Left lung (tissue), 10 donors: ENCODE measurements around the gene TRIM5. TPM values are rescaled to one million over a fixed set of nuclear protein-coding genes. Genes with fewer than 3 reads are reported as not detected.
A peak's percentile ranks its signal among the peaks of the same experiment; 100 is the strongest.
"Not testable (repeated sequence)": the region's sequence is repeated elsewhere in the genome, so short reads cannot be mapped to it uniquely, and the experiment has no call there.

Experiments used
- ATAC-seq: fragments of 200-7000 bp; cut with Tn5 transposase; one replicate; pipeline ENCODE4 v1.9.1; 2020; ENCODE audit warnings: moderate library complexity
- DNase-seq, 4 donors: peaks; one replicate each; pipeline ENCODE4 v3.0.0-alpha.2; 2013 to 2020
- H3K27ac ChIP-seq, 2 donors: fragments of 200-600 bp; sonication (generic) in 1 of 2; one replicate each; pipeline versions ENCODE4 v1.5.0 to v1.8.0; 2020 to 2021
- H3K27me3 ChIP-seq, 2 donors: fragments of 200-600 bp; sonication (generic) in 1 of 2; one replicate each; pipeline versions ENCODE4 v1.5.0 to v1.8.0; 2020 to 2021
- H3K36me3 ChIP-seq, 2 donors: fragments of 200-600 bp; sonication (generic) in 1 of 2; one replicate each; pipeline versions ENCODE4 v1.5.0 to v1.8.0; 2020 to 2021
- H3K4me1 ChIP-seq, 2 donors: fragments of 200-600 bp; one replicate each; pipeline ENCODE4 v1.8.0; 2021
- H3K4me3 ChIP-seq, 2 donors: fragments of 200-600 bp; sonication (generic) in 1 of 2; one replicate each; pipeline versions ENCODE4 v1.5.0 to v1.8.0; 2020 to 2021; ENCODE audit warnings: mild to moderate bottlenecking in 1 of 2
- H3K9me3 ChIP-seq, 2 donors: fragments of 200-600 bp; sonication (generic) in 1 of 2; one replicate each; pipeline versions ENCODE4 v1.5.0 to v1.8.0; 2020 to 2021
- intact Hi-C, 2 donors: fragments of 100-400 bp; cut with DNase I; formaldehyde crosslinking; loops; one replicate each; pipeline versions ENCODE4 v1.11.2 to v1.14.2; 2022
- polyA plus RNA-seq, 6 donors: library from polyadenylated mRNA; unstranded; fragments of 120-200 nt; gene quantifications; one replicate each; pipeline ENCODE4 v1.2.1, GENCODE V29; 2013; ENCODE audit not compliant: insufficient read length in 6 of 6
- total RNA-seq, 2 donors: library from RNA; stranded (reverse); fragmentation: NEBNext Ultra II Directional; extraction: Animal tissue kit (Norgen Biotek cat#: 25700); gene quantifications; one replicate each; pipeline ENCODE4 v1.2.1, GENCODE V29; 2021
- TF ChIP-seq, protein P1 (sequence below), 2 donors: fragments of 200-600 bp; sonication (generic) in 1 of 2; IDR thresholded peaks; one replicate each; pipeline versions ENCODE4 v1.5.0 to v1.8.0; 2021; ENCODE audit warnings: antibody characterized with exemption in 2 of 2
- donor health status: DM: no; HTN: yes; CAD: no.
- donor health status: DM: no; HTN: no; CAD: no.

TRIM5 gene
- total and polyA plus RNA-seq, 8 donors = 42.6 to 65.4 (median 58.6) TPM

DNA sequence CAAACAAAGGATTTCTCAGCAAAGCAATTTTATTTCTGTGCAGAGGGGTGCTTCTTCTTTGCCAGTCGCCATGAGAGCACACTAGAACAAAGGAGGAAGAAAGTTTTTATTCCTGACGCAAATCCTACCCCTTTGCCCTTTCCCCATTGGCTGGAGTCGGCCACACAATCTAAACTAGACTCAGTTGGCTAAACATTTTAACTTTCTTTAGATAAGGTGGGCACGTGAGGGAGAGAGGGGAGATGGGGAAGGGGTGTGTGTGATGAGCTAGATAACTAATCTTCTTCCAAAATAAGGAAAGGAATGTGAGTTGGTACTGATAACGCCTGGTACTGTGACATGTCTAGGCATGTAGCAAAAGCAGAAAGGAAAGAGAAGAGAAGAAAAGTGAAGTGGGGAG is 5.3 kb upstream of the TRIM5 start:
- H3K4me1 ChIP-seq = peaks cover 0 to 48% of the 10 kb centered on the region in 2 donors
- intact Hi-C loops = no loop called here

DNA sequence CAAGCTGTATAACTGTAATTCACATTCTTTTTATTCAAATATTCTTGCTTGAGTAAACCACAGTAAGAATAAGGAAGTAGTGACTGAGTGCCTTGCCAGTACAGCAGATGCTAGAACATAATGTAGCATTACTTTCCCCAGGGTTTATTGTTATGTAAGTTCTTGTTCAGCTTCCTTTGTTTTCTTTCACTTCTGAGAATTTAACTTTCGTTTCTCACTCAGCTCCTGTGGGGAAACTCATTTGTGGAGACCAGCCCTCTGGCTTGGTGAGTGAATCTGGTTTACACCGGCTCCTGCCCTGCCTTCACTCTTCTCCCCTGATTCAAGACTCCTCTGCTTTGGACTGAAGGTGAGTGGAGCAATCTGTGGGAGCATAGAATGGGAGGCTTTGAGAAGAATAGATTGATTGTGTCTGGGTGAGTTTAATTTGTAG is 4.7 kb upstream of the TRIM5 start, which contains the start of gene TRIM22:
Gene TRIM22, plus strand, starts transcription at position 240 of the 433 bp plus-strand sequence. CDS start 6,443 bp downstream, outside the sequence.
- ATAC-seq (peak; percentile 76), DNase-seq (peak in 3 of 4 donors; percentile 20 to 71 (median 52))
- Histone ChIP-seq H3K27me3 (no peaks in the 10 kb centered on the region), H3K36me3 (peaks cover 0 to 5% of the 10 kb centered on the region in 2 donors), H3K4me3 (peak within 1 kb of the TSS; percentile 31 to 58), H3K4me1 (peaks cover 0 to 44% of the 10 kb centered on the region in 2 donors), H3K9me3 (no peaks in the 10 kb centered on the region), H3K27ac (peak within 1 kb of the TSS; percentile 94 to 95)
- intact Hi-C loops = no loop called here
- TF ChIP-seq, protein P1, sequence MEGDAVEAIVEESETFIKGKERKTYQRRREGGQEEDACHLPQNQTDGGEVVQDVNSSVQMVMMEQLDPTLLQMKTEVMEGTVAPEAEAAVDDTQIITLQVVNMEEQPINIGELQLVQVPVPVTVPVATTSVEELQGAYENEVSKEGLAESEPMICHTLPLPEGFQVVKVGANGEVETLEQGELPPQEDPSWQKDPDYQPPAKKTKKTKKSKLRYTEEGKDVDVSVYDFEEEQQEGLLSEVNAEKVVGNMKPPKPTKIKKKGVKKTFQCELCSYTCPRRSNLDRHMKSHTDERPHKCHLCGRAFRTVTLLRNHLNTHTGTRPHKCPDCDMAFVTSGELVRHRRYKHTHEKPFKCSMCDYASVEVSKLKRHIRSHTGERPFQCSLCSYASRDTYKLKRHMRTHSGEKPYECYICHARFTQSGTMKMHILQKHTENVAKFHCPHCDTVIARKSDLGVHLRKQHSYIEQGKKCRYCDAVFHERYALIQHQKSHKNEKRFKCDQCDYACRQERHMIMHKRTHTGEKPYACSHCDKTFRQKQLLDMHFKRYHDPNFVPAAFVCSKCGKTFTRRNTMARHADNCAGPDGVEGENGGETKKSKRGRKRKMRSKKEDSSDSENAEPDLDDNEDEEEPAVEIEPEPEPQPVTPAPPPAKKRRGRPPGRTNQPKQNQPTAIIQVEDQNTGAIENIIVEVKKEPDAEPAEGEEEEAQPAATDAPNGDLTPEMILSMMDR (IDR thresholded peaks at IDR 0.05) = no peak

More for the DNA sequence above, 5.3 kb upstream of the TRIM5 start:
- Histone ChIP-seq H3K27me3 (no peaks in the 10 kb centered on the region), H3K9me3 (no peaks in the 10 kb centered on the region), H3K27ac (peak overlapping the region; percentile 94 to 95), H3K4me3 (peak overlapping the region; percentile 31 to 58), H3K36me3 (peaks cover 0 to 5% of the 10 kb centered on the region in 2 donors)
- TF ChIP-seq, protein P1 (IDR thresholded peaks at IDR 0.05) = no peak
- ATAC-seq = peak; percentile 79
- no peak for DNase-seq

DNA sequence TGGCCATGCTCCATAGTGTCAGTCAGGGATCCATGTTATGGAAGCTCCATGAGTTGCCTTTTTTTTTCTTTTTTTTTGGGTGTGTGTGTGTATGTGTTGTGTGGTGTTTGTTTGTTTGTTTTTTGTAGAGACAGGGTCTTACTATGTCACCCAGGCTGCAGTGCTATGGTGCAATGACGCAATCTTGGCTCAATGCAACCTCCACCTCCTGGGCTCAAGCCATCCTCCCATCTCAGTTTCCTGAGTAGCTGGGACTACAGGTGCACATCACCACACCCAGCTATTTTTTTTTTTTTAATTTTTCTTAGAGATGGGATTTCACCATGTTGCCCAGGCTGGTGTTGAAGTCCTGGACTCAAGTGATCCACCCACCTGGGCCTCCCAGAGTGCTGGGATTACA is 3.6 kb upstream of the TRIM5 start:
- Histone ChIP-seq H3K27me3 (no peaks in the 10 kb centered on the region), H3K4me1 (peaks cover 0 to 35% of the 10 kb centered on the region in 2 donors), H3K36me3 (peaks cover 0 to 5% of the 10 kb centered on the region in 2 donors), H3K4me3 (no peak overlapping the region), H3K27ac (peak overlapping the region in 1 of 2 donors; percentile 94), H3K9me3 (no peaks in the 10 kb centered on the region)
- DNase-seq = no peak
- TF ChIP-seq, protein P1 (IDR thresholded peaks at IDR 0.05) = no peak
- no peak for ATAC-seq
- intact Hi-C loops = no loop called here

DNA sequence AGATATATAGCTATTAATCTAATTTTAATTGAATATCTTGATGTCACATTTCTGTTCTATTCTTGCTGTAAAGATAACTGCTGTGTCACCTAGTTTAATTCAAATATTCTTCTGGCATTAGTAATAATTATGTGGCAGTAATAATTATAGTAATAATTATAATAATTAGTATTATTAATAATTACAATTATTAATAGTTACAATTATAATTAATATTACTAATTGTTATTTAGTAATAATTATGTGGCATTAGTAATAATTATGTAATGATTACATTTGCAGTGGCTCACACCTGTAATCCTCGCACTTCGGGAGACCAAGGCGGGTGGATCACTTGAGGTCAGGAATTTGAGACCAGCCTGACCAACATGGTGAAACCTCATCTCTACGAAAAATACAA is 1.6 kb upstream of the TRIM5 start:
- intact Hi-C loops = no loop called here
- Histone ChIP-seq H3K4me1 (peaks cover 0 to 17% of the 10 kb centered on the region in 2 donors), H3K27me3 (no peaks in the 10 kb centered on the region), H3K4me3 (no peak overlapping the region), H3K36me3 (no peaks in the 10 kb centered on the region), H3K9me3 (no peaks in the 10 kb centered on the region), H3K27ac (no peak overlapping the region)
- ATAC-seq = no peak
- TF ChIP-seq, protein P1 (IDR thresholded peaks at IDR 0.05) = no peak
- no peak for DNase-seq

DNA sequence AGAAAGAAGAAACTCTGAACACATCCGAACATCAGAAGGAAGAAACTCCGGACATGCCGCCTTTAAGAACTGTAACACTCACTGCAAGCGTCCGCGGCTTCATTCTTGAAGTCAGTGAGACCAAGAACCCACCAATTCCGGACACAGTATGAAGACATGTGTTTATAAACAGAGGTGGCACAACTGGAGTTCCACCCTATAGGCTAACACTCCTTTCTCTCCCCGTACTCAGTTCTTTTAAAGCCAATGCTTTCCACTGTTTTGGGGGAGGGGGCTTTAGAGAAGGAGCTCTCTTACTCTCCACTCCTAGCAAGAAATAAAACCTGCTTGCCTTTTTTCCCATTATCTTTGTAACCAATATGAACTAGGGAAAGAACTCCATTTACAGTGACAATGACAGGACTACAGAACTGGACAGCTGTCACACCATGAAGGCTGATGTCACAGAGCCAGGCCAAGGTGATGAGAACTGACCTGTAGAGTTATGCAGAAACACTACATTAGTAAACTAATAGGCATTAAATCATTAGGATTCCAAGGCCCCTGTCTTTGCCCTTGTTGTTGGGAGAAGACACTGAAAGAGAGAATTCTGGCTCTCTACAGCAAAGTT is 733 bp downstream of the TRIM5 start:
- intact Hi-C loops = no loop called here
- H3K27me3 ChIP-seq = no peaks in the 10 kb centered on the region
- DNase-seq (peak in 1 of 4 donors; percentile 13), ATAC-seq (peak; percentile 20)
- TF ChIP-seq, protein P1 (IDR thresholded peaks at IDR 0.05) = no peak
- H3K36me3 ChIP-seq = peaks cover 0 to 11% of the 10 kb centered on the region in 2 donors
- peak overlapping the region; percentile 93 to 94 for H3K27ac ChIP-seq
- H3K9me3 ChIP-seq = no peaks in the 10 kb centered on the region
- peak overlapping the region; percentile 32 to 58 for H3K4me3 ChIP-seq
- peaks cover 0 to 13% of the 10 kb centered on the region in 2 donors for H3K4me1 ChIP-seq

DNA sequence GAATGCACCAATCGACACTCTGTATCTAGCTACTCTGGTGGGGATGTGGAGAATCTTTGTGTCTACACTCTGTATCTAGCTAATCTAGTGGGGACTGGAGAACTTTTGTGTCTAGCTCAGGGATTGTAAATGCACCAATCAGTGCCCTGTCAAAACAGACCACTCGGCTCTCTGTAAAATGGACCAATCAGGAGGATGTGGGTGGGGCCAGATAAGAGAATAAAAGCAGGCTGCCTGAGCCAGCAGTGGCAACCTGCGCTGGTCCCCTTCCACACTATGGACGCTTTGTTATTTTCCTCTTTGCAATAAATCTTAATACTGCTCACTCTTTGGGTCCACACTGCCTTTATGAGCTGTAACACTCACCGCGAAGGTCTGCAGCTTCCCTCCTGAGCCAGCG is 1.3 kb downstream of the TRIM5 start:
- H3K4me3 ChIP-seq = peak overlapping the region; percentile 32 to 58

DNA sequence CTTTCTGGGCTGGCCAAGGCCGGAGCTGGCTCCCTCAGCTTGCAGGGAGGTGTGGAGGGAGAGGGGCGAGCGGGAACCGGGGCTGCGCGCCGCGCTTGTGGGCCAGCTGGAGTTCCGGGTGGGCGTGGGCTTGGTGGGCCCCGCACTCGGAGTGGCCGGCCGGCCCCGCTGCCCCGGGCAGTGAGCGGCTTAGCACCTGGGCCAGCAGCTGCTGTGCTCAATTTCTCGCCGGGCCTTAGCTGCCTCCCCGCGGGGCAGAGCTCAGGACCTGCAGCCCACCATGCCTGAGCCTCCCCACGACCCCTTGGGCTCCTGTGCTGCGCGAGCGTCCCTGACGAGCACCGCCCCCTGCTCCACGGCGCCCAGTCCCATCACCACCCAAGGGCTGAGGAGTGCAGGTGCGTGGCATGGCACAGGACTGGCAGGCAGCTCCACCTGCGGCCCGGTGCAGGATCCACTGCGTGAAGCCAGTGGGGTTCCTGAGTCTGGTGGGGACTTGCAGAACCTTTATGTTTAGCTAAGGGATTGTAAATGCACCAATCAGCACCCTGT is 1.9 kb downstream of the TRIM5 start:
- H3K27ac ChIP-seq, H3K9me3 ChIP-seq, H3K4me3 ChIP-seq, DNase-seq, ATAC-seq, H3K4me1 ChIP-seq, intact Hi-C loops, H3K27me3 ChIP-seq: not testable (repeated sequence)
- peaks cover 0 to 22% of the 10 kb centered on the region in 2 donors for H3K36me3 ChIP-seq

More for the DNA sequence above, 1.3 kb downstream of the TRIM5 start:
- DNase-seq, H3K4me1 ChIP-seq, H3K9me3 ChIP-seq, H3K27me3 ChIP-seq, ATAC-seq, intact Hi-C loops: not testable (repeated sequence)
- Histone ChIP-seq H3K27ac (peak overlapping the region; percentile 93 to 94), H3K36me3 (peaks cover 0 to 16% of the 10 kb centered on the region in 2 donors)
